Esophagus muscularis mucosa (tissue), 4 donors: ENCODE data around the gene APLNR. TPM values are rescaled to one million over a fixed set of nuclear protein-coding genes. Genes with fewer than 3 reads are reported as not detected.
"Not testable (repeated sequence)": the region's sequence is repeated elsewhere in the genome, so short reads cannot be mapped to it uniquely, and the experiment has no call there.

ENCODE experiments used
- DNase-seq: peaks from one replicate; pipeline ENCODE4 v3.0.0-alpha.2; 2017; ENCODE audit errors: extremely low spot score
- H3K27ac ChIP-seq, 4 donors: fragments of 200-600 bp; sonication (generic); replicated peaks in 1 of 4; 1 replicate in 3 of 4; 2 replicates in 1 of 4; pipeline ENCODE4 v1.5.1; 2016 to 2019; ENCODE audit warnings: mild to moderate bottlenecking in 1 of 4
- H3K27me3 ChIP-seq, 4 donors: fragments of 200-600 bp; sonication (generic); one replicate each; pipeline versions ENCODE4 v1.5.1 to v1.6.0; 2016 to 2019
- H3K36me3 ChIP-seq, 4 donors: fragments of 200-600 bp; sonication (generic); one replicate each; pipeline ENCODE4 v1.5.1; 2016 to 2019
- H3K4me1 ChIP-seq, 4 donors: fragments of 200-600 bp; sonication (generic); one replicate each; pipeline ENCODE4 v1.5.1; 2016 to 2019
- H3K4me3 ChIP-seq, 4 donors: fragments of 200-600 bp; sonication (generic); 1 replicate in 2 of 4; 2 replicates in 2 of 4; pipeline ENCODE4 v1.5.1; 2016 to 2019; ENCODE audit warnings: mild to moderate bottlenecking in 4 of 4, moderate library complexity in 1 of 4
- H3K9me3 ChIP-seq, 4 donors: fragments of 200-600 bp; sonication (generic); 1 replicate in 3 of 4; 2 replicates in 1 of 4; pipeline ENCODE4 v1.5.1; 2016 to 2019
- EP300 ChIP-seq: sonication (generic); formaldehyde crosslinking; IDR thresholded peaks from one replicate; pipeline ENCODE4 v1.6.1; 2017; ENCODE audit warnings: antibody characterized with exemption
- POLR2A ChIP-seq: fragments of 450-650 bp; IDR thresholded peaks from one replicate; pipeline ENCODE4 v1.6.1; 2017; ENCODE audit warnings: antibody characterized with exemption, moderate library complexity, mild to moderate bottlenecking, low read depth
- POLR2AphosphoS5 ChIP-seq, 2 donors: sonication (generic); formaldehyde crosslinking; IDR thresholded peaks; one replicate each; pipeline ENCODE4 v1.6.1; 2017; ENCODE audit warnings: antibody characterized with exemption in 2 of 2
- WGBS: methylation state at CpG from one replicate; pipeline ENCODE4 v1.1.5; 2018; 5-methylcytosine and 5-hydroxymethylcytosine counted together
- intact Hi-C: fragments of 100-400 bp; cut with DNase I; formaldehyde crosslinking; loops from one replicate; pipeline ENCODE4 v1.15.1; 2023
- total RNA-seq, 4 donors: library from RNA; depleted of rRNA; stranded (reverse); fragments of >200 nt; gene quantifications; one replicate each; pipeline versions ENCODE4 v1.1.0 to v1.2.1, GENCODE V29; 2016
- TF ChIP-seq, protein P1 (sequence below), 3 experiments: fragments of 200-600 bp in 2 of 3; fragments of 450-650 bp in 1 of 3; sonication (generic) in 2 of 3; IDR thresholded peaks; one replicate each; pipeline ENCODE4 v1.5.1; 2017 to 2019; ENCODE audit warnings: antibody characterized with exemption in 3 of 3, mild to moderate bottlenecking in 2 of 3, moderate library complexity in 1 of 3

Gene APLNR
- total RNA-seq = 1 to 10 TPM; 1.7 to 6.3 (median 3.8) TPM

DNA sequence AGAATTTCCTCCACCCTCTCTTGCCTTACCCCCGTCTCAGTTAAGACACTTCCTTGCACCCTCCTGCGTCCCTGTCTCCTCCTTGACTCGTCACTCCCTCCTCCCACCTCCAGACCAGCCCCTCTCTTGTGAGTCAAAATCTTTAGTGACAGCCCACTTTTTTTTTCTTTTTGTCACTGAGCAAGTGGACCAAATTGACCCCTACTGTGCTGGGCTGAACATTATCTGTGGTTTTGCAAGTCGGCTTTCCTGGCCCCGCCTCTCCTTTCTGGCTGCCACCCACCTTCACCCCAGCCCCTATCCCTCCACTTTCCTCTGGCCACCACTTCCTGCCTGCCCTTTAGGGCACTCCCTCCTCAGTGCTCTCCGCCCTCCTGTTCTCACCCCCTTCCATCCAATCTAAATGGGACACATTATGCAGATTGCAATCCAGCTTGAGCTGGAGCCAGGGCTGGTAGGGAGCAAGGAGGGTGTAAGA, at the start of gene APLNR:
TSS of gene APLNR (minus strand) at position 47 of the 478 bp plus-strand sequence. CDS start 246 bp downstream, outside the sequence.
- peaks cover 0 to 7% (median 2%) of the 10 kb centered on the region in 4 donors for H3K4me1 ChIP-seq
- WGBS = 47% methylated on average over 6 of the region's 6 CpGs
- H3K9me3 ChIP-seq = no peaks in the 10 kb centered on the region
- DNase-seq = no peak
- H3K4me3 ChIP-seq = peak within 1 kb of the TSS in 3 of 4 donors; percentile 10 to 30 (median 16)
- H3K27ac ChIP-seq = peak within 1 kb of the TSS in 2 of 4 donors; percentile 7 to 32
- TF ChIP-seq POLR2AphosphoS5 (IDR thresholded peaks at IDR 0.05) = no peak
- TF ChIP-seq POLR2A = no peak
- no peak for TF ChIP-seq EP300
- TF ChIP-seq, protein P1, sequence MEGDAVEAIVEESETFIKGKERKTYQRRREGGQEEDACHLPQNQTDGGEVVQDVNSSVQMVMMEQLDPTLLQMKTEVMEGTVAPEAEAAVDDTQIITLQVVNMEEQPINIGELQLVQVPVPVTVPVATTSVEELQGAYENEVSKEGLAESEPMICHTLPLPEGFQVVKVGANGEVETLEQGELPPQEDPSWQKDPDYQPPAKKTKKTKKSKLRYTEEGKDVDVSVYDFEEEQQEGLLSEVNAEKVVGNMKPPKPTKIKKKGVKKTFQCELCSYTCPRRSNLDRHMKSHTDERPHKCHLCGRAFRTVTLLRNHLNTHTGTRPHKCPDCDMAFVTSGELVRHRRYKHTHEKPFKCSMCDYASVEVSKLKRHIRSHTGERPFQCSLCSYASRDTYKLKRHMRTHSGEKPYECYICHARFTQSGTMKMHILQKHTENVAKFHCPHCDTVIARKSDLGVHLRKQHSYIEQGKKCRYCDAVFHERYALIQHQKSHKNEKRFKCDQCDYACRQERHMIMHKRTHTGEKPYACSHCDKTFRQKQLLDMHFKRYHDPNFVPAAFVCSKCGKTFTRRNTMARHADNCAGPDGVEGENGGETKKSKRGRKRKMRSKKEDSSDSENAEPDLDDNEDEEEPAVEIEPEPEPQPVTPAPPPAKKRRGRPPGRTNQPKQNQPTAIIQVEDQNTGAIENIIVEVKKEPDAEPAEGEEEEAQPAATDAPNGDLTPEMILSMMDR (IDR thresholded peaks at IDR 0.05) = no peak
- H3K36me3 ChIP-seq = no peaks in the 10 kb centered on the region
- peaks cover 0 to 52% (median 0%) of the 10 kb centered on the region in 4 donors for H3K27me3 ChIP-seq
- intact Hi-C loops = no loop called here

DNA sequence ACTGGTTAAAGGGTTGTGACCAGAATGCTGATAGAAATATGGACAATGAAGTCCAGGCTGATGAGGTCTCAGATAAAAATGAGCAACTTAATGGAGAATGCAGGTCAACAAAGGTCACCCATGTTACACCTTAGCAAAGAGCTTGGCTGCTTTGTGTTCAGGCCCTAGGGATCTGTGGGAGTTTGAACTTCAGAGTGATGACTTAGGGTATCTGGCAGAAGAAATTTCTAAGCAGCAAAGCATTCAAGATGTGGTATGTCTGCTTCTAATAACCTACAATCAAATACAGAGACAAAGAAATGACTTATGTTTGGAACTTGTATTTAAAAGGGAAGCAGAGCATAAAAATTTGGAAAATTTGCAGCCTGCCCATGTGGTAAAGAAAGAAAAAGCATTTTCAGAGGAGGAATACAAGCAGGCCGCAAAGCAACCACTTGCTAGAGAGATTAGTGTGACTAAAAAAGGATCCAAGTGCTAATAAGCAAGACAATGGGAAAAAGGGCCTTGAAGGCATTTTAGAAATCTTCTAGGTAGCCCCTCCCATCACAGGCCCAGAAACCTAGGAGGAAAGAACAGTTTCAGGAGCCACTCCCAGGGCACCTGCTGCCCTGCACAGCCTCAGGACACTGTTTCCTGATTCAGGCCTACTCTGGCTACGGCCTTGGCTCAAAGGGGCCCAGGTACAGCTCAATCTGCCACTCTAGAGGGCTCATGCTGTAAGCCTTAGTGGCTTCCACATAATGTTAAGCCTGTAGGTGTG, 46.4 kb upstream of the APLNR start:
- WGBS = 90% methylated on average over 2 of the region's 2 CpGs
- no peaks in the 10 kb centered on the region for H3K9me3 ChIP-seq
- TF ChIP-seq POLR2A = no peak
- TF ChIP-seq EP300 = no peak
- TF ChIP-seq, protein P1 (IDR thresholded peaks at IDR 0.05) = no peak
- TF ChIP-seq POLR2AphosphoS5 (IDR thresholded peaks at IDR 0.05) = no peak

DNA sequence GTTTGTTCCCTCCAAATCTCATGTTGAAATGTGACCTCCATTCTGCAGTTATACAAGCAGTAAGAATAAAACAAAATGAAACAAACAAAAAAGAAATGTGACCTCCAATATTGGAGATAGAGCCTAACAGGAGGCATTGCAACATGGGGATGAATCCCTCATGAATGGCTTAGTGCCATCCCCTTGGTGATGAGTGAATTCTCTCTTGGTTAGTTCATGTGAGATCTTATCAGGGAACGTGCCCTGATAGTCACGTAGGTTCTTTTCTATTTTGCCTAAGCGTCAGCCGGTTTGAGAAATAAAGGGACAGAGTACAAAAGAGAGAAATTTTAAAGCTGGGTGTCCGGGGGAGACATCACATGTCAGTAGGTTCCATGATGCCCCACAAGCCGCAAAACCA, 44.5 kb upstream of the APLNR start:
- H3K4me3 ChIP-seq, DNase-seq, H3K9me3 ChIP-seq, H3K27ac ChIP-seq, H3K27me3 ChIP-seq, H3K36me3 ChIP-seq, intact Hi-C loops: not testable (repeated sequence)
- 93% methylated on average over 6 of the region's 6 CpGs for WGBS
- H3K4me1 ChIP-seq = peaks cover 12 to 35% (median 22%) of the 10 kb centered on the region in 4 donors

More for the DNA sequence above, 46.4 kb upstream of the APLNR start:
- Histone ChIP-seq H3K36me3 (no peaks in the 10 kb centered on the region), H3K27me3 (no peaks in the 10 kb centered on the region), H3K27ac (no peak overlapping the region), H3K4me1 (peaks cover 3 to 16% (median 7%) of the 10 kb centered on the region in 4 donors), H3K4me3 (no peak overlapping the region)
- intact Hi-C loops = no loop called here
- DNase-seq = no peak

DNA sequence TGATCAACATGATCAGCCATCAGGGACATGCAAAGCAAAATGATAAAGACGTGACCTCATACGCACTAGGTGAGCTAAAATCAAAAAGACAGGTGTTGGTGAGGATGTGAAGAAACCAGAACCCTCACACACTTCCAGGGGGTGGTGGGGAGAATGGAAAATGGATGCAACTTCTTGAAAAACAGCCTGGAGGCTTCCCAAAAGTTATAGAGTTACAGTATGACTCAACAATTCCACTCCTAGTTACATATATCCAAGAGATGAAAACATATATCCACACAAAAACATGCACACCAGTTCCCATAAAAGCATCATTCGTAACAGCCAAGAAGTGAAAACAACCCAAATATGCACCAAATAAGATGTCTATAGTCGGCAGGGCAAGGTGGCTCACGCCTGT, 42.1 kb upstream of the APLNR start:
- DNase-seq = no peak
- intact Hi-C loops = no loop called here
- Histone ChIP-seq H3K36me3 (no peaks in the 10 kb centered on the region), H3K9me3 (no peaks in the 10 kb centered on the region), H3K4me1 (peaks cover 14 to 35% (median 22%) of the 10 kb centered on the region in 4 donors), H3K27me3 (no peaks in the 10 kb centered on the region), H3K27ac (peak overlapping the region in 2 of 4 donors; percentile 75 to 76), H3K4me3 (no peak overlapping the region)
- TF ChIP-seq EP300 = no peak
- no peak for TF ChIP-seq POLR2A
- TF ChIP-seq, protein P1 (IDR thresholded peaks at IDR 0.05) = no peak
- TF ChIP-seq POLR2AphosphoS5 (IDR thresholded peaks at IDR 0.05) = no peak
- WGBS = 89% methylated on average over 5 of the region's 5 CpGs

DNA sequence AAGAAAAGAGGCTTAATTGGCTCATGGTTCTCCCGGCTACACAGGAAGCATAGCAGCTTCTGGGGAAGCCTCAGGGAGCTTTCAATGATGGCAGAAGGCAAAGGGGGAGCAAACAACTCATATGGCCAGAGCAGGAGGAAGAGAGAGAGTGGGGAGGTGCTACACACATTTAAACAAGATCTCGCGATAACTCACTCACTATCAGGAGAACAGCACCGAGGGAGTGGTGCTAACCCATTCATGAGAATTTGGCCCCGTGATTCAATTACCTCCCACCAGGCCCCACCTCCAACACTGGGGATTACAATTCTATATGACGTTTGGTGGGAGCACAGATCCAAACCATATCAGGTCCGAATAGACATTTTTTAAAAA, 41.7 kb upstream of the APLNR start:
- Histone ChIP-seq H3K9me3 (no peaks in the 10 kb centered on the region), H3K36me3 (no peaks in the 10 kb centered on the region), H3K4me3 (no peak overlapping the region), H3K27me3 (no peaks in the 10 kb centered on the region), H3K27ac (peak overlapping the region in 3 of 4 donors; percentile 75 to 84 (median 76)), H3K4me1 (peaks cover 14 to 35% (median 22%) of the 10 kb centered on the region in 4 donors)
- WGBS = 83% methylated on average over 7 of the region's 7 CpGs
- intact Hi-C loops = no loop called here
- TF ChIP-seq POLR2A (no peak), POLR2AphosphoS5 (IDR thresholded peaks at IDR 0.05) (no peak), EP300 (no peak)
- TF ChIP-seq, protein P1 (IDR thresholded peaks at IDR 0.05) = no peak
- no peak for DNase-seq
